NCI-H1105 treated with DMSO at 0.1 percent for 48 hours (cell line): ENCODE measurements around the gene FRMD4B.

Experiments
- DNase-seq: peaks from one replicate; lab custom pipeline; 2025; lab: John Stamatoyannopoulos, UW

The FRMD4B gene

GRCh38 chr3:69172058-69172457 lies 213.8 kb downstream of the FRMD4B start:
- no peak for DNase-seq

GRCh38 chr3:69166446-69166845 lies 219.4 kb downstream of the FRMD4B start:
- no peak for DNase-seq

GRCh38 chr3:69165744-69166143 lies 220.1 kb downstream of the FRMD4B start:
- DNase-seq = no peak

GRCh38 chr3:69164296-69164695 lies 221.6 kb downstream of the FRMD4B start:
- no peak for DNase-seq

GRCh38 chr3:69162308-69162980 lies 223.4 kb downstream of the FRMD4B start:
- DNase-seq = no peak

- peak; percentile 26 for DNase-seq
Measured at GRCh38 chr3:69161587-69162307, 224.1 kb downstream of the FRMD4B start.

- DNase-seq = no peak
Measured at GRCh38 chr3:69160525-69160924, 225.4 kb downstream of the FRMD4B start.

GRCh38 chr3:69160107-69160506 lies 225.8 kb downstream of the FRMD4B start:
- DNase-seq = no peak

GRCh38 chr3:69149586-69149985 lies 236.3 kb downstream of the FRMD4B start:
- DNase-seq = no peak

GRCh38 chr3:69145688-69146087 lies 240.2 kb downstream of the FRMD4B start:
- no peak for DNase-seq

GRCh38 chr3:69144631-69145245 lies 241.2 kb downstream of the FRMD4B start:
- DNase-seq = peak; percentile 14

- peak; percentile 21 for DNase-seq
Measured at GRCh38 chr3:69143612-69144011, 242.3 kb downstream of the FRMD4B start.

GRCh38 chr3:69142797-69143454 lies 243.0 kb downstream of the FRMD4B start:
- no peak for DNase-seq

GRCh38 chr3:69142090-69142489 lies 243.8 kb downstream of the FRMD4B start:
- DNase-seq = no peak

- DNase-seq = no peak
Measured at GRCh38 chr3:69141313-69141712, 244.6 kb downstream of the FRMD4B start.

- DNase-seq = no peak
Measured at GRCh38 chr3:69137412-69137811, 248.5 kb downstream of the FRMD4B start.

GRCh38 chr3:69137005-69137404 lies 248.9 kb downstream of the FRMD4B start:
- no peak for DNase-seq

GRCh38 chr3:69130689-69131088 lies 255.2 kb downstream of the FRMD4B start:
- DNase-seq = no peak

- no peak for DNase-seq
Measured at GRCh38 chr3:69129531-69129930, 256.4 kb downstream of the FRMD4B start.

GRCh38 chr3:69128509-69128908 lies 257.4 kb downstream of the FRMD4B start:
- no peak for DNase-seq

GRCh38 chr3:69126999-69127398 lies 258.9 kb downstream of the FRMD4B start:
- no peak for DNase-seq

GRCh38 chr3:69126216-69126615 lies 259.7 kb downstream of the FRMD4B start:
- no peak for DNase-seq

- DNase-seq = no peak
Measured at GRCh38 chr3:69122403-69122802, 263.5 kb downstream of the FRMD4B start, which contains the start of gene LMOD3. LMOD3 (minus strand) TSS chr3:69122595; CDS start chr3:69122386, 209 bp downstream.
